OCI-LY7 (cell line): Measurements from ENCODE around the gene TFG. TPM values are rescaled to one million over a fixed set of nuclear protein-coding genes. Genes with fewer than 3 reads are reported as not detected.

Experiments
- BruUV-seq: library from RNA; stranded (reverse); fragments of 400-500 nt; replicated peaks from 2 replicates; lab custom pipeline; 2021; lab: Mats Ljungman, UMichigan
- CTCF ChIA-PET: fragments of 300-600 bp; sonication (Branson Sonifier 250); formaldehyde crosslinking; loops from one replicate; lab custom pipeline; 2022; ENCODE audit warnings: antibody characterized with exemption; ENCODE audit not compliant: unreplicated experiment; lab: Charles Lee
- POLR2A ChIA-PET: fragments of 300-600 bp; sonication (Branson Sonifier 250); formaldehyde crosslinking; loops from one replicate; lab custom pipeline; 2022; ENCODE audit warnings: antibody characterized with exemption; lab: Charles Lee
- DNase-seq: peaks from one replicate; pipeline ENCODE4 v3.0.0-alpha.2; 2015; ENCODE audit warnings: low spot score
- H2AFZ ChIP-seq: fragments of 200-600 bp; sonication (generic), shearing (Covaris generic); 2 replicates; pipeline ENCODE4 v1.6.1; 2014; ENCODE audit warnings: mild to moderate bottlenecking, antibody characterized with exemption, low read length, moderate library complexity
- H3K27ac ChIP-seq: fragments of 200-600 bp; sonication (generic); 2 replicates; pipeline ENCODE4 v1.5.1; 2014; ENCODE audit warnings: mixed run types, low read depth, mild to moderate bottlenecking, moderate library complexity, low read length, inconsistent platforms; ENCODE audit not compliant: poor library complexity, severe bottlenecking
- H3K36me3 ChIP-seq: fragments of 200-600 bp; sonication (generic); 2 replicates; pipeline ENCODE4 v1.6.1; 2014; ENCODE audit warnings: mild to moderate bottlenecking, antibody characterized with exemption, low read length, moderate library complexity, mixed read lengths; ENCODE audit not compliant: insufficient read depth
- H3K4me1 ChIP-seq: fragments of 200-600 bp; sonication (generic); 2 replicates; pipeline ENCODE4 v1.5.1; 2014; ENCODE audit warnings: mild to moderate bottlenecking, low read length; ENCODE audit not compliant: insufficient read depth, poor library complexity, severe bottlenecking
- H3K4me2 ChIP-seq: fragments of 200-600 bp; sonication (generic); 2 replicates; pipeline ENCODE4 v1.6.1; 2014; ENCODE audit warnings: mild to moderate bottlenecking, low read length
- H3K4me3 ChIP-seq: fragments of 200-600 bp; sonication (generic); 2 replicates; pipeline ENCODE4 v1.5.1; 2014; ENCODE audit warnings: mild to moderate bottlenecking, low read depth, low read length; ENCODE audit not compliant: poor library complexity, severe bottlenecking
- H3K79me2 ChIP-seq: fragments of 200-600 bp; sonication (generic); 2 replicates; pipeline ENCODE4 v1.6.1; 2016; ENCODE audit warnings: low read depth, mild to moderate bottlenecking, low read length, moderate library complexity, mixed read lengths; ENCODE audit not compliant: insufficient read depth
- H3K9me2 ChIP-seq: fragments of 200-600 bp; sonication (generic); 2 replicates; pipeline ENCODE4 v1.6.1; 2016; ENCODE audit warnings: mild to moderate bottlenecking, low read length, mixed read lengths; ENCODE audit not compliant: insufficient read depth
- H3K9me3 ChIP-seq: fragments of 200-600 bp; sonication (generic); 2 replicates; pipeline ENCODE4 v1.6.1; 2014; ENCODE audit warnings: mild to moderate bottlenecking, mixed run types, low read length, mixed read lengths
- H4K20me1 ChIP-seq: fragments of 200-600 bp; sonication (generic); 2 replicates; pipeline ENCODE4 v1.6.1; 2014; ENCODE audit warnings: mild to moderate bottlenecking, antibody characterized with exemption, low read length, moderate library complexity, mixed read lengths; ENCODE audit not compliant: insufficient read depth
- CTCF ChIP-seq: fragments of 200-600 bp; sonication (generic); conservative IDR thresholded peaks from 2 replicates; pipeline ENCODE4 v1.5.1; 2014; ENCODE audit warnings: mild to moderate bottlenecking, antibody characterized with exemption, low read length, moderate library complexity, mixed read lengths
- EZH2phosphoT487 ChIP-seq: fragments of 200-600 bp; sonication (generic); IDR thresholded peaks from 2 replicates; pipeline ENCODE4 v1.6.1; 2018; ENCODE audit warnings: low read depth, borderline replicate concordance, mild to moderate bottlenecking, mixed run types, antibody characterized with exemption, low read length, moderate library complexity, mixed read lengths
- intact Hi-C: fragments of 100-400 bp; cut with micrococcal nuclease; formaldehyde crosslinking; loops from one replicate; pipeline ENCODE4 v1.10.0; 2022; ENCODE audit not compliant: unreplicated experiment
- total RNA-seq, 2 experiments: library from RNA; depleted of rRNA in 1 of 2; stranded (reverse); fragments of >200 nt in 1 of 2; shearing (Covaris generic) in 1 of 2; gene quantifications; 2 replicates each; pipeline ENCODE4 v1.2.3, GENCODE V29; 2014 to 2022

The TFG gene
- total RNA-seq, 2 experiments from 2014 or later = 29.4 to 61.1 TPM

- peaks cover 4% of the 10 kb centered on the region; the same call in 1 of the 2 replicates for H3K79me2 ChIP-seq
- intact Hi-C loops = no loop called here
- CTCF ChIA-PET = interaction anchor here (1.1 kb wide), 1 partner anchor 16 kb away, joined by 4 read pairs; no protein-coding TSS in a partner anchor
- H3K4me3 ChIP-seq = no peak overlapping the region
- no peaks in the 10 kb centered on the region for H3K9me2 ChIP-seq
- H4K20me1 ChIP-seq = no peaks in the 10 kb centered on the region
- no peak for DNase-seq
- H3K4me2 ChIP-seq = no peak overlapping the region
- no peaks in the 10 kb centered on the region for H3K4me1 ChIP-seq
- H3K27ac ChIP-seq = no peak overlapping the region
- POLR2A ChIA-PET = interaction anchor here (0.6 to 3.5 kb wide), 6 partner anchors 8 to 30 kb away, joined by 3 to 14 read pairs (median 4); partner anchors contain the start of gene TFG
- TF ChIP-seq EZH2phosphoT487 = no peak
- no peak for TF ChIP-seq CTCF
- H3K9me3 ChIP-seq = no peaks in the 10 kb centered on the region
- no peak overlapping the region for H2AFZ ChIP-seq
- BruUV-seq = no TSS peak
- peaks cover 88% of the 10 kb centered on the region for H3K36me3 ChIP-seq
Measured at GRCh38 chr3:100726706-100727105, 17.4 kb downstream of the TFG start.

- no peaks in the 10 kb centered on the region for H3K4me1 ChIP-seq
- TF ChIP-seq CTCF (no peak), EZH2phosphoT487 (no peak)
- H2AFZ ChIP-seq = no peak overlapping the region
- H3K9me3 ChIP-seq = no peaks in the 10 kb centered on the region
- no peaks in the 10 kb centered on the region for H3K9me2 ChIP-seq
- no TSS peak for BruUV-seq
- no peak overlapping the region for H3K27ac ChIP-seq
- intact Hi-C loops = no loop called here
- H3K36me3 ChIP-seq = peaks cover 76% of the 10 kb centered on the region
- peaks cover 4% of the 10 kb centered on the region; the same call in 1 of the 2 replicates for H3K79me2 ChIP-seq
- no peak overlapping the region for H3K4me3 ChIP-seq
- POLR2A ChIA-PET = interaction anchor here (0.6 to 1.3 kb wide), 3 partner anchors 11 to 84 kb away, joined by 3 read pairs; no protein-coding TSS in a partner anchor
- H4K20me1 ChIP-seq = no peaks in the 10 kb centered on the region
- CTCF ChIA-PET = no interaction called here
- no peak for DNase-seq
- no peak overlapping the region for H3K4me2 ChIP-seq
Measured at GRCh38 chr3:100730524-100730923, 21.2 kb downstream of the TFG start.

- BruUV-seq = no TSS peak
- H3K4me1 ChIP-seq = no peaks in the 10 kb centered on the region
- no peak for TF ChIP-seq CTCF
- TF ChIP-seq EZH2phosphoT487 = no peak
- H3K4me2 ChIP-seq = no peak overlapping the region
- H3K36me3 ChIP-seq = peaks cover 74% of the 10 kb centered on the region
- intact Hi-C loops = no loop called here
- H3K79me2 ChIP-seq = peaks cover 4% of the 10 kb centered on the region; the same call in 1 of the 2 replicates
- no peak for DNase-seq
- ChIA-PET CTCF (no interaction called here), POLR2A (interaction anchor here (0.7 to 1.0 kb wide), 2 partner anchors 22 to 275 kb away, joined by 3 to 4 read pairs; no protein-coding TSS in a partner anchor)
- no peak overlapping the region for H3K4me3 ChIP-seq
- H3K27ac ChIP-seq = no peak overlapping the region
- no peak overlapping the region for H2AFZ ChIP-seq
- no peaks in the 10 kb centered on the region for H3K9me2 ChIP-seq
- H3K9me3 ChIP-seq = no peaks in the 10 kb centered on the region
- no peaks in the 10 kb centered on the region for H4K20me1 ChIP-seq
Measured at GRCh38 chr3:100732435-100732834, 23.1 kb downstream of the TFG start.
